22Rv1 (cell line): Measurements from ENCODE around the gene PDIA5.

Source experiments
- ZFX ChIP-seq: fragments of 450-650 bp; IDR thresholded peaks from 2 replicates; pipeline ENCODE4 v1.6.1; 2017; ENCODE audit warnings: antibody characterized with exemption, borderline replicate concordance
- TF ChIP-seq, protein P1 (sequence below): fragments of 450-650 bp; IDR thresholded peaks from 2 replicates; pipeline ENCODE4 v1.5.1; 2017; ENCODE audit warnings: mild to moderate bottlenecking

DNA sequence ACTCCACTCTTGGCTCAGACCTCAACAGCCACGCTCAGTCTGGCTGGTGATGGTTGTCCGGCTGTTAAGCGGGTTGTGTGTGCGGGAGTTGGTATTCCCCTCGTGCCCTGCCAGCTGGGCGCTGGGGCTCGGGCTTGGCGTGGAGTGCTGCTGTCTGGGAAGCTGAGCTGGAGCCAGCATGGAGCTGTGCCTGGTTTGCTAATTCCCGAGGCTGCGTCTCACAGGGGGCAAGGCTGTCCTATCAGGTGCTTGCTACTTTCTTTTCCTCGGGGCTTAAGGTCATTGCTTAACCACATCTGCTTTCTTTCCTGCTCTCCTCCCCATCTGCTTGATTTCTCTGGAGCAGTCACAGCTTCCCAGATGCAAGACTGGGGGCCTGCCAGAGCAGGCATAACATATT lies 29.9 kb downstream of the PDIA5 start:
- TF ChIP-seq, protein P1, sequence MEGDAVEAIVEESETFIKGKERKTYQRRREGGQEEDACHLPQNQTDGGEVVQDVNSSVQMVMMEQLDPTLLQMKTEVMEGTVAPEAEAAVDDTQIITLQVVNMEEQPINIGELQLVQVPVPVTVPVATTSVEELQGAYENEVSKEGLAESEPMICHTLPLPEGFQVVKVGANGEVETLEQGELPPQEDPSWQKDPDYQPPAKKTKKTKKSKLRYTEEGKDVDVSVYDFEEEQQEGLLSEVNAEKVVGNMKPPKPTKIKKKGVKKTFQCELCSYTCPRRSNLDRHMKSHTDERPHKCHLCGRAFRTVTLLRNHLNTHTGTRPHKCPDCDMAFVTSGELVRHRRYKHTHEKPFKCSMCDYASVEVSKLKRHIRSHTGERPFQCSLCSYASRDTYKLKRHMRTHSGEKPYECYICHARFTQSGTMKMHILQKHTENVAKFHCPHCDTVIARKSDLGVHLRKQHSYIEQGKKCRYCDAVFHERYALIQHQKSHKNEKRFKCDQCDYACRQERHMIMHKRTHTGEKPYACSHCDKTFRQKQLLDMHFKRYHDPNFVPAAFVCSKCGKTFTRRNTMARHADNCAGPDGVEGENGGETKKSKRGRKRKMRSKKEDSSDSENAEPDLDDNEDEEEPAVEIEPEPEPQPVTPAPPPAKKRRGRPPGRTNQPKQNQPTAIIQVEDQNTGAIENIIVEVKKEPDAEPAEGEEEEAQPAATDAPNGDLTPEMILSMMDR: no peak
- no peak for TF ChIP-seq ZFX
